GM12873 (cell line): ENCODE measurements around the gene NUAK2.

Source experiments
- CTCF ChIP-seq: IDR thresholded peaks from 2 replicates; pipeline ENCODE4 v1.5.1; 2012; ENCODE audit warnings: low read depth, mild to moderate bottlenecking, moderate library complexity, low read length, control low read depth; ENCODE audit not compliant: insufficient read depth; ENCODE audit errors: missing control alignments

Gene NUAK2

GRCh38 chr1:205257735-205258134 lies 63.8 kb downstream of the NUAK2 start:
- TF ChIP-seq CTCF = no peak

- TF ChIP-seq CTCF = no peak
Observed at GRCh38 chr1:205256951-205257625, 64.5 kb downstream of the NUAK2 start.

GRCh38 chr1:205255941-205256780 lies 65.4 kb downstream of the NUAK2 start:
- TF ChIP-seq CTCF = peak; percentile 95
